HG02623 (cell line): ENCODE measurements around the gene TUBB.
"Not testable (repeated sequence)": the region's sequence is repeated elsewhere in the genome, so short reads cannot be mapped to it uniquely, and the experiment has no call there.

Experiments
- ATAC-seq: cut with Tn5 transposase; IDR thresholded peaks from one replicate; pipeline ENCODE4 v1.9.1; 2021; ENCODE audit warnings: moderate library complexity; ENCODE audit not compliant: unreplicated experiment

TUBB gene

DNA sequence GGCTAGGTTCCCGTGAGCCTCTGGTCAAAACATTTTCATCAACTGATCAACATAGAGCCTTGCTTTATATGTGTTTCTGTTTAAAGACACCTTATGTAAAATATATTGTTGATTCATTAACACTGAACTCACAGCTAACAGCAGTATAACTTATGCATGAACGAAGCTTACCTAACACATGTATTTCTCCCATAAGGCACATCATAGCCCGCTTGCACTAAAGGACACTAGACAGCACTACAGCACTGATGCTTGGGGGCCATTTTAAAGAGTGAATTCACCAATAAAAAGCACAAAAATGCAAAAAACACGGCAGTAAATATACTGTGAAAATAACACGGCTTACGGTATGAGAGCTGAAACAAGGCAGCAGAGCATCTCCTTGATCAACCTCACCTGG, 18.4 kb downstream of the TUBB start:
- ATAC-seq = no peak

- no peak for ATAC-seq
Measured at GRCh38 chr6:30740540-30740870, 20.4 kb downstream of the TUBB start.

GRCh38 chr6:30741063-30741779, 21.1 kb downstream of the TUBB start:
- no peak for ATAC-seq

- ATAC-seq = no peak
Measured at GRCh38 chr6:30741789-30742315, 21.7 kb downstream of the TUBB start.

DNA sequence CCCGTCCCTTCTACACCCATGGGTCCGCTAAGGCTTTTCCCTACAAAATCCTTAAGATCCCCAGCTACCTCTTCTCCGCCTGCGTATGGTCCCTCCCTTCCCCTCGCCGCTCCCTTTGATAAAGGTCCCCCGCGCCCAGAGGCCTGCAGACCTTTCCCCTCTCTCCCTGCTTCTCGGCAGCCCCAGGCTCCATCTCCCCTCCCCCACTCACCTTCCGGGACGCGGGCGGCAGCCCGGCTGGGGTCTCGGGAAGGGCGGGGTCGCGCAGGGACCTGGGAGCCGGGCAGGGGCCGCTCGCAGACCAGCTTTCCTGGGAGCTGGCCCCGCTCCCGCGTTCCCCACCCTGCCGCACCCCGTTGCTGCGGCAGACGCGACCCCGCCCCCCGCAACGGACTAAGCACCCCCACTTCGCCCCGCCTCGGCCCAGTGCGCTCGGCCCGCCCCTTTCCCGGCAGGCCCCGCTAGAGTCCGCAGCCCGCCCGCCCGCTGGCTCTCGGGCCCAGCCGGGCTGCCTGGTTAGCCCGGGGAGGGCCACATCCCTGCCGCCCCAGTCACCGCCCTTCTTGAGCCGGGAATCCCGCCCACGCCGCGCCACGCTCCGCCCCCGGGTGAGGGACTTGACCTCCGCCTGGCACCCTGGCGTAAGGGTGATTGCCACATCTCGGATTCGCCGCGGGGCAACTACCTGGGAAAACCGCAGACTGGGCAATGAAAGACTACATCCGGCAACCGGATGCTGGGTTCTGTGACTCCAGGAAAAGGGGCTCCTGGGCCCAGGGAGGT, 22.4 kb downstream of the TUBB start, which contains the start of gene FLOT1:
TSS of gene FLOT1 (minus strand) at position 372 of the 783 bp plus-strand sequence. CDS start 498 bp downstream, outside the sequence.
- peak; percentile 65 for ATAC-seq

- peak; percentile 17 for ATAC-seq
Measured at GRCh38 chr6:30743099-30744053, 23.2 kb downstream of the TUBB start.

- ATAC-seq = no peak
Measured at GRCh38 chr6:30744054-30744805, 24.1 kb downstream of the TUBB start, which contains the start of gene IER3. IER3 (minus strand) TSS chr6:30744547; CDS start chr6:30744518, 29 bp downstream.

DNA sequence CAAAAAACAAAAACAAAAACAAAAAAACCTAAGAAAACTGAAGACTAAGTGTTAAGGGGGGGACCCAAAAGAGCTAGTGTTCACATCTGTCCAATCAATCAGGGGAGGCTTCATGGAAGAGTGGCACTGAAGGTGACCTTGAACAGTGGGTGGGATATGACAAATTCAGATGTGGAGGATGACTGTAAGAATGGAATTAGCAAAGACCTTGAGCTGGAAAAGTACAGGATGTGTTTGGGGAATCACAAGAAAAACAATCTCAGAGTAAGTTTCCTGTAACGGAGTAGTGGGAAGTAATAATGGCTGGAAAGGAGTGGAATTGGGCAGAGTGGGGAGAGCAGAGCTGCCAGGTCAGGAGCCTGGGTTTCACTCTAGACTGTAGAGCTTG, 27.1 kb downstream of the TUBB start:
- ATAC-seq = no peak

DNA sequence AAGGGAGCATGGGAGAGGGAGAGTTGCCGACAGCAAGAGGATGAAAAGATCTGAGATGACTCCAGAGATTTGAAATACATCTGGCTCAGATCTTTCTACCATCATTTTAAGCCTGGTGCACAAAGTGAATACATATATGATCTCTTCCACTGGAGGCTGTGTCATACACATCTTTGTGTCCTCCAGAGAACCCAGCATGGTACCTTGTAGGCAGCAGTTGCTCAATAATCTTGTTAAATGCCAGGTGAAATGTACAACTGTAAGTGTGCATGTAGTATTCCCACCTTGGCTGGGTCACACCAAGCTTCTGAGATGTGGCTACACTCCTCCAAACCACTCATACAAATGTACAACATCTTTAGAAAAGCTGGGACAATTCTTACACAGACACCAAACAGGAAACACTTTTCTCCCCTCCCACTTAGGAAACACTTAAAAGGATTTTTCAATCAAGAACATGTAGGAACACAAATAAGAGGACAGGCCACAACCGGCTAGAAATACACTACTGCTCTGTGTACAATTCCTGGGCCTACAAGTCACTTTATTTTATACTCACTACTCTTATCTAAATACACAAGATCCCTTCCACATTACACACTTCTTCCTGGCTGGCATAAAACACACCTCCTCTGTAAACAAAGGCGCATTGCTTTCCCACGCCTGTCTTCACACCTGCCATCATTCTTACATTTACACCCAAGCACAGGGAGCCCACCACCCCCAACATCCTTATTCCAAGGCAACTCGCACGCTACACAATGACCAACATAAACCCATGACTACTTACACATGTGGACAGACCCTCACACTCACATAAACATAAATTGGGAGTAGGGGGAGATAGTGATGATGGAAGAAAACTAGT, 28.0 kb downstream of the TUBB start:
- ATAC-seq = no peak

- ATAC-seq = no peak
Measured at GRCh38 chr6:30748851-30749540, 28.8 kb downstream of the TUBB start.

- ATAC-seq = no peak
Measured at GRCh38 chr6:30749554-30750378, 29.6 kb downstream of the TUBB start.

- no peak for ATAC-seq
Measured at GRCh38 chr6:30750379-30750668, 30.2 kb downstream of the TUBB start.

DNA sequence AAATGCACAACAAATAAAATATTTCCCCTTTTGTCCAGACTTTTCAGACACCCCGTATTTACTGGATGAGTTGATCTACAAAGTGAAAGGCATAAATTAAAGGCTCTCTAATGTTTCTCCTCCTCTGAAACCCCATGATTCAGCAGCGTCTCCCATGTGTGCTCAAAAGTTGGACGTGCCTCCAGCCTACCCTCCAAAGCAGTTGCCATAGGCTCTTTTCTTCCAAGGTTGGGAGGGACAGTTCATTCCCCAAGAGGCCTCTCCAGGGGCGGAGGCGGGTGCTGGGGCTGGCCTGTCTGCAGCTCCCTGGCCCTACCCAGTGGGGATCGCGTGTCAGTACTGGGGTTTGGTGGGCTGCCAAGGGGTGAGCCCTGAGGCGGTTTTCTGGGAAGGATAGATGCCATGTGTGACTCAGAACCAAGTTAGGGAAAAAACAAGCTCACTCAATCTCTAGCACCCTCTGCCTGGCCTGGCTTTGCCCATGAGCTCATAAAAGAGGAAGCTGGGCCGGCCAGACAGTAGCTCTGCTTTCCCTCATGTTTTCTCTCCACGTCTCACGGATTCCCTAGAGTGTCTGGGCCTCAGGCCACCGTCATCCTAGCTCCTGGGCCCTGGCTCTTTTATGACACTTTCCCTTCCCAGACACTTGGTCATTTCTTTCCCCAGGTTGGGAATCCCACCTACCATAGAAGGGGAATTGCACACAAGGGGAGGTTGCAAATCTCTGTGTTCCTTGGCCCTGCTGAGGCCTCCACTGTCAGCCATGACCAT, 32.2 kb downstream of the TUBB start:
- ATAC-seq = no peak

DNA sequence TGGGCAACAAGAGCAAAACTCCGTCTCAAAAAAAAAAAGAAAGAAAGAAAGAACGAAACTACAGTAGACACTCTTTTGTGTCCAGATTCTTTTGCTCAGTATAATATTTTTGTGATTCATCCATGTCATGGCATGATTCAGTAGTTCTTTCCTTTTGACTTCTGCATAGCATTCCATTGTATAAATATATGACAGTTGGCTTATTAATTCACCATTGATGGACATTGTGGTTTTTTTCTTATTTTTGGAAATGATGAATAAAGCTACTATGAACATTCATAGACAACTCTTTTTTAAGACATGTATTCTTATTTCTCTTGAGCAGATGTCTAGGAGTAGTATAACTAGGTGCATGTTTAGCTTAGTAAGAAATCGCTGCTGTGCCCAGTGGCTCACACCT, 34.5 kb downstream of the TUBB start:
- ATAC-seq = no peak

DNA sequence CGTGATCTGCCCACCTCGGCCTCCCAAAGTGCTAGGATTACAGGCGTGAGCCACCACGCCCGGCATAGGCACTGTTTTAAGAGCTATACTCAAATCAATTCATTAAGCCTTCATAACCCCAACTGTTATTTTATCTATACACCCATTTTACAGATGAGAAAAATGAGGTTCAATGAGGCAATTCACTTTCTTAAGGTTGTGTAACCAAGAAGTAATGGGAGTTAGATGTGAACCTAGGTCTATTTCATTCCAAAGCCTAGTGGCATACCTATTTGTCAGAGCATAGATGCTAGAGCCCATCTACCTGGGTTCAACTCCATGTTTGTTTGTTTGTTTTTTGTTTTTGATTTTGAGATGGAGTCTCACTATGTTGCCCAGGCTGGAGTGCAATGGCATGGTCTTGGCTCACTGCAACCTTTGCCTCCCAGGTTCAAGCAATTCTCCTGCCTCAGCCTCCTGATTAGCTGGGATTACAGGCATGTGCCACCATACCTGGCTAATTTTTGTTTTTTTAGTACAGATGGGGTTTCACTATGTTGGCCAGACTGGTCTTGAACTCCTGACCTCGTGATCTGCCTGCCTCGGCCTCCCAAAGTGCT, 36.4 kb downstream of the TUBB start:
- not testable (repeated sequence) for ATAC-seq

- no peak for ATAC-seq
Measured at GRCh38 chr6:30757261-30757904, 37.2 kb downstream of the TUBB start.
